ENCODE results near the gene IL15RA. TPM values are rescaled to one million over a fixed set of nuclear protein-coding genes. Genes with fewer than 3 reads are reported as not detected.

IL15RA gene
- total RNA-seq, 4 donors from 2014 or later = 10.6 to 34.3 (median 22.8) TPM

- Histone ChIP-seq H3K27me3 (no peaks in the 10 kb centered on the region), H3K9me3 (no peaks in the 10 kb centered on the region), H3K4me3 (replicated peaks in 1 of 3) (no peak overlapping the region), H3K36me3 (no peaks in the 10 kb centered on the region), H3K4me1 (no peaks in the 10 kb centered on the region), H3K27ac (no peak overlapping the region)
- no peak for TF ChIP-seq POLR2A (IDR thresholded peaks at IDR 0.05)
- TF ChIP-seq, protein P1, sequence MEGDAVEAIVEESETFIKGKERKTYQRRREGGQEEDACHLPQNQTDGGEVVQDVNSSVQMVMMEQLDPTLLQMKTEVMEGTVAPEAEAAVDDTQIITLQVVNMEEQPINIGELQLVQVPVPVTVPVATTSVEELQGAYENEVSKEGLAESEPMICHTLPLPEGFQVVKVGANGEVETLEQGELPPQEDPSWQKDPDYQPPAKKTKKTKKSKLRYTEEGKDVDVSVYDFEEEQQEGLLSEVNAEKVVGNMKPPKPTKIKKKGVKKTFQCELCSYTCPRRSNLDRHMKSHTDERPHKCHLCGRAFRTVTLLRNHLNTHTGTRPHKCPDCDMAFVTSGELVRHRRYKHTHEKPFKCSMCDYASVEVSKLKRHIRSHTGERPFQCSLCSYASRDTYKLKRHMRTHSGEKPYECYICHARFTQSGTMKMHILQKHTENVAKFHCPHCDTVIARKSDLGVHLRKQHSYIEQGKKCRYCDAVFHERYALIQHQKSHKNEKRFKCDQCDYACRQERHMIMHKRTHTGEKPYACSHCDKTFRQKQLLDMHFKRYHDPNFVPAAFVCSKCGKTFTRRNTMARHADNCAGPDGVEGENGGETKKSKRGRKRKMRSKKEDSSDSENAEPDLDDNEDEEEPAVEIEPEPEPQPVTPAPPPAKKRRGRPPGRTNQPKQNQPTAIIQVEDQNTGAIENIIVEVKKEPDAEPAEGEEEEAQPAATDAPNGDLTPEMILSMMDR (IDR thresholded peaks at IDR 0.05) = no peak
- WGBS, 2 donors = 87 to 90% methylated on average over 6 of the region's 6 CpGs
- DNase-seq = no peak
- intact Hi-C loops (cut with DNase I) = no loop called here
These were observed 18.7 kb downstream of the IL15RA start for GRCh38 chr10:5958675-5959074.

DNA sequence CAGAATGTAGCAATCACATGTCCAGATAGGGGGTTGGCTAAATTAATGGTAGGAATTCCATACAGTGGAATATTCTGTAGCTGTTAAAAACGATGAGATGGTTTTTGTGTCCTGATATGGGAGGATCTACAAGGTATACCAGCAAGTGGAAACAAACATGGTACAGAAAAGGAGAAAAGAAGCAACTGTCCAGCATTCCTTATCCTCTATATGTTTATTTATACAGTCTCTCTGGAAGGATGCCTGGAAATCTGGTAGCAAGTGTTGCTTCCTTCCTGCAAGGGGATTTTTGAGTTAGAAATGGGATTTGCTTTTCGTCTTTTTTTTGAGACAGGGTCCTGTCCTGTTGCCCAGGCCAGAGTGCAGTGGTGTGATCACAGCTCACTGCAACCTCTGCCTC, 19.3 kb downstream of the IL15RA start:
- 74 to 78% methylated on average over 2 of the region's 2 CpGs for WGBS, 2 donors
- H3K27ac ChIP-seq = no peak overlapping the region
- intact Hi-C loops (cut with DNase I) = no loop called here
- no peaks in the 10 kb centered on the region for H3K27me3 ChIP-seq
- DNase-seq = no peak
- H3K4me1 ChIP-seq = no peaks in the 10 kb centered on the region
- no peak overlapping the region for H3K4me3 ChIP-seq (replicated peaks in 1 of 3)
- no peaks in the 10 kb centered on the region for H3K9me3 ChIP-seq
- no peak for TF ChIP-seq POLR2A (IDR thresholded peaks at IDR 0.05)
- TF ChIP-seq, protein P1 (IDR thresholded peaks at IDR 0.05) = no peak
- no peaks in the 10 kb centered on the region for H3K36me3 ChIP-seq

DNA sequence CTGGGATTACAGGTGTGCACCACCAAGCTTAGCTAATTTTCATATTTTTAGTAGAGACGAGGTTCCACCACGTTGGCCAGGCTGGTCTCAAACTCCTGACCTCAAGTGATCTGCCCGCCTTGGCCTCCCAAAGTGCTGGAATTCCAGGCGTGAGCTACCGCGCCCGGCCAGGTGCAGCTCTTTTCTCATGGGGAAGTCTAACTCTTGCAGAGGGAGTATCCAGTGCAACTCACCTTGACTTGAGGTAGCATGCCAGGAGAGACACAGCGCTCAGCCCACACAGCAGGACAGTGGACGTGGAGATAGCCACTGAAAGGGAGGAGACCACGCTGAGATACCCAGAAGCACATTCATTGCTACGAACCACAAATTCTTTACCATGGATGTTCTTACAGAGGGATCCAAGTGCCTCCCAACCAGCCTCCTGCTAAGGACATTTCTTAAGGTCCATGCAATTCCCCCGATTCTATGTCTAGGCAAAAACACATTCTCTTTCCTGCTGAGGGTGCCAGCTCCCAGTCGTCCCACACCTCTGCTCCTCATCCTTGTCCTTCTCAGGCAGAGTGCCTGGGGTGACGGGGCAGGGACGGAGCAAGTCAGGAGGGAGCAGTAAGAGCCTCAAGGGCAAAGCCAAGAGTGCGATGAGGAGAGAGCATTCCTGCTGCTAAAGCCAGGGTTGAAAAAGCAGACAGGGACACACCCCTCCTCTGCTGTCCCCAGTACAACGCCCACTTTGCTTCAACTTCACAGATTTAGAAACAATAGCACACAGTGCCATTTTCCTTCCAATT, 21.0 kb downstream of the IL15RA start:
- TF ChIP-seq, protein P1 (IDR thresholded peaks at IDR 0.05) = no peak
- TF ChIP-seq POLR2A (IDR thresholded peaks at IDR 0.05) = no peak
- DNase-seq = no peak
- 77 to 82% methylated on average over 17 of the region's 17 CpGs for WGBS, 2 donors
- H3K27ac ChIP-seq = no peak overlapping the region
- H3K27me3 ChIP-seq = no peaks in the 10 kb centered on the region
- no peaks in the 10 kb centered on the region for H3K9me3 ChIP-seq
- no peaks in the 10 kb centered on the region for H3K36me3 ChIP-seq
- intact Hi-C loops (cut with DNase I) = no loop called here
- H3K4me1 ChIP-seq = no peaks in the 10 kb centered on the region
- no peak overlapping the region for H3K4me3 ChIP-seq (replicated peaks in 1 of 3)

- intact Hi-C loops (cut with DNase I) = no loop called here
- Histone ChIP-seq H3K4me3 (replicated peaks in 1 of 3) (no peak overlapping the region), H3K9me3 (no peaks in the 10 kb centered on the region), H3K36me3 (no peaks in the 10 kb centered on the region), H3K27me3 (no peaks in the 10 kb centered on the region), H3K27ac (no peak overlapping the region), H3K4me1 (peaks cover 0 to 4% of the 10 kb centered on the region in 2 donors)
- TF ChIP-seq POLR2A (IDR thresholded peaks at IDR 0.05) = no peak
- TF ChIP-seq, protein P1 (IDR thresholded peaks at IDR 0.05) = no peak
- WGBS, 2 donors = 87 to 88% methylated on average over 5 of the region's 5 CpGs
- no peak for DNase-seq
These were observed 23.7 kb downstream of the IL15RA start for GRCh38 chr10:5953676-5954075.

DNA sequence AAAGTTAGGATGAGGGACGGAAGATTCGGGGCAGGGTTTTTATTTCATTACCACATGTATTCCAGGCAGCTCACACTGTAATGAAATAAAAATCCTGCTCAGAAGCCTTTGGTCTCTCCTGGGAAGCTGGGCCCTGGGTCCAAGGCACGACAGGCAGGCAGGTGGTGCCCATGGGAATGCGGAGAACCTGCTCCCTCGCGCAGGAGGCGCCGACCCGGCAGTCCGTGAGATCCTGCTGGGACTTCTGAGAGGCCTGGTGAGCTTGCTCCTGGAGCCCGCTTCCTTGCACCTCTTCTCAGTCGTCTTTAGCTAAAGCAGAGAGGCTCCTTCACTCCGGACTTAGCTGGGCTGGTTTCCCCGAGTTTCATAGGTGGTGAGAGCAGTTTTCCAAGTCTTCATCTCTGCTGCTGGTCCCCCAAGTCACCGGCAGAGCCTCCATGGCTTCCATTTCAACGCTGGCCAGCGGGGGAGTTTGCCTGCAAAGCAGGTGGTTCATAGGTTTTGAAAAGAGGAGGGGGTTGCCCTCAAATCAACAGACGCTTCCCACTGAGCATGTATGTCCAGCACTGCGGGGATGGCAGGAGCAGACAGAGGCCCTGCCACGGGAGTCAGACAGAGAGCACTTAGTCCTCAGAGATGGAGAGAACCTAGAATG, 24.5 kb downstream of the IL15RA start:
- Histone ChIP-seq H3K27me3 (no peaks in the 10 kb centered on the region), H3K36me3 (no peaks in the 10 kb centered on the region), H3K4me3 (replicated peaks in 1 of 3) (no peak overlapping the region), H3K27ac (no peak overlapping the region), H3K4me1 (peaks cover 0 to 4% of the 10 kb centered on the region in 2 donors), H3K9me3 (no peaks in the 10 kb centered on the region)
- TF ChIP-seq, protein P1 (IDR thresholded peaks at IDR 0.05) = no peak
- TF ChIP-seq POLR2A (IDR thresholded peaks at IDR 0.05) = no peak
- no peak for DNase-seq
- intact Hi-C loops (cut with DNase I) = no loop called here
- 84 to 86% methylated on average over 14 to 17 of the region's 20 CpGs for WGBS, 2 donors

Data from thyroid gland (tissue), 4 donors.